ENCODE measurements around the gene DSC3. TPM values are rescaled to one million over a fixed set of nuclear protein-coding genes. Genes with fewer than 3 reads are reported as not detected.
"Not testable (repeated sequence)": the region's sequence is repeated elsewhere in the genome, so short reads cannot be mapped to it uniquely, and the experiment has no call there.

The DSC3 gene
- total RNA-seq, 1 experiment from 2014 or later: 4.5 TPM

GRCh38 chr18:30985753-30986152, 56.8 kb downstream of the DSC3 start:
- Histone ChIP-seq H3K4me3 (ENCODE audit: low read depth, low read length) (no peak overlapping the region), H3K36me3 (ENCODE audit: control insufficient read depth, insufficient read depth, low read length) (no peaks in the 10 kb centered on the region), H3K9me3 (no peaks in the 10 kb centered on the region), H3K27me3 (replicated peaks; ENCODE audit: control insufficient read depth, insufficient read depth, low read length) (no peaks in the 10 kb centered on the region), H3K4me1 (no peaks in the 10 kb centered on the region)
- Mint-ChIP-seq H3K4me1 (ENCODE audit: low read depth, unreplicated experiment) (no peaks in the 10 kb centered on the region), H3K36me3 (ENCODE audit: insufficient read depth, unreplicated experiment) (no peaks in the 10 kb centered on the region), H3K4me3 (ENCODE audit: unreplicated experiment) (no peak overlapping the region), H3K27ac (ENCODE audit: unreplicated experiment) (no peak overlapping the region), H3K27me3 (ENCODE audit: insufficient read depth, unreplicated experiment) (no peaks in the 10 kb centered on the region), H3K9me3 (ENCODE audit: unreplicated experiment) (no peaks in the 10 kb centered on the region)
- intact Hi-C loops (cut with micrococcal nuclease; ENCODE audit: unreplicated experiment): no loop called here
- BruUV-seq (replicated peaks): no TSS peak
- no peak for DNase-seq
- POLR2A ChIA-PET: no interaction called here
- CTCF ChIA-PET: no interaction called here
- TF ChIP-seq CTCF (IDR thresholded peaks at IDR 0.05; ENCODE audit: insufficient read depth in 1 of 2, low read depth in 1 of 2, low read length in 1 of 2, severe bottlenecking in 1 of 2, unreplicated experiment in 1 of 2): no peak

DNA sequence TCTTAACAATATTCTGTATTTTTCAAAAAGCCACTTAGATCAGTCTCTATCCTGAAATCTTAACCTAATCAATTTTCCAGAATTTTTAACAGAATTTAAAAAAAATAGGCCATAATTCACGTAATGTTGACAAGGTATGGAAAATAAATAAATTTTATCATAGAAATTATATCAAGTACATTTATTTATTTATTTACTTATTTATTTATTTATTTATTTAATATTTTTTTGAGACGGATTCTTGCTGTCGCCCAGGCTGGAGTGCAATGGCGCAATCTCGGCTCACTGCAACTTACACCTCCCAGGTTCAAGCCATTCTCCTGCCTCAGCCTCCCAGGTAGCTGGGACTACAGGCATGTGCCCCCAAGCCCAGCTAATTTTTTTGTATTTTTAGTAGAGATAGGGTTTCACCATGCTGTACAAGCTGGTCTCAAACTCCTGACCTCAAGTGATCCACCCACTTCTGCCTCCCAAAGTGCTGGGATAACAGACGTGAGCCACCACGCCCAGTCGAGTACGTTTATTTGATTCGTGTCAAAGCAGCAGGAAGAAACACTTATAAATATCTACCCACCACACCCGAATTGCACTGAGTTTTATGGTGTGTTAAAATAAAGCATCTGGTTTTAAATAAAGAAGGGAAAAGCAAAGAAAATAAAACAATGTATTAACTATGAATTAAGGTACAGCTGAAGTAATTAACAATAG, 60.1 kb downstream of the DSC3 start:
- H3K36me3 Mint-ChIP-seq (ENCODE audit: insufficient read depth, unreplicated experiment): no peaks in the 10 kb centered on the region
- no peaks in the 10 kb centered on the region for H3K4me1 Mint-ChIP-seq (ENCODE audit: low read depth, unreplicated experiment)
- intact Hi-C loops (cut with micrococcal nuclease; ENCODE audit: unreplicated experiment): no loop called here
- no peak for DNase-seq
- H3K27me3 Mint-ChIP-seq (ENCODE audit: insufficient read depth, unreplicated experiment): no peaks in the 10 kb centered on the region
- H3K27ac Mint-ChIP-seq (ENCODE audit: unreplicated experiment): no peak overlapping the region
- POLR2A ChIA-PET: no interaction called here
- CTCF ChIA-PET: no interaction called here
- Histone ChIP-seq H3K9me3 (no peaks in the 10 kb centered on the region), H3K4me1 (no peaks in the 10 kb centered on the region), H3K4me3 (ENCODE audit: low read depth, low read length) (no peak overlapping the region), H3K36me3 (ENCODE audit: control insufficient read depth, insufficient read depth, low read length) (no peaks in the 10 kb centered on the region), H3K27me3 (replicated peaks; ENCODE audit: control insufficient read depth, insufficient read depth, low read length) (no peaks in the 10 kb centered on the region)
- no TSS peak for BruUV-seq (replicated peaks)
- no peaks in the 10 kb centered on the region for H3K9me3 Mint-ChIP-seq (ENCODE audit: unreplicated experiment)
- no peak overlapping the region for H3K4me3 Mint-ChIP-seq (ENCODE audit: unreplicated experiment)
- TF ChIP-seq CTCF (IDR thresholded peaks at IDR 0.05; ENCODE audit: insufficient read depth in 1 of 2, low read depth in 1 of 2, low read length in 1 of 2, severe bottlenecking in 1 of 2, unreplicated experiment in 1 of 2): no peak

DNA sequence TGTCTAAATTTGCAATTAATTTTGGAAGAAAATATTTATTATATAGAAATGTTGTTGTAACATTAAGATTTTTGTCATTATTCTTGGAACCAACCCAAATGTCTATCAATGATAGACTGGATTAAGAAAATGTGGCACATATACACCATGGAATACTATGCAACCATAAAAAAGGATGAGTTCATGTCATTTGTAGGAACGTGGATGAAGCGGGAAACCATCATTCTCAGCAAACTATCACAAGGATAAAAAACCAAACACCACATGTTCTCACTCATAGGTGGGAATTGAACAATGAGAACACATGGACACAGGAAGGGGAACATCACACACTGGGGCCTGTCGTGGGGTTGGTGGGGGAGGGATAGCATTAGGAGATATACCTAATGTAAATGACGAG, 64.5 kb downstream of the DSC3 start:
- H3K9me3 Mint-ChIP-seq (ENCODE audit: unreplicated experiment); H3K4me1 ChIP-seq; H3K4me3 ChIP-seq (ENCODE audit: low read depth, low read length); POLR2A ChIA-PET; H3K36me3 Mint-ChIP-seq (ENCODE audit: insufficient read depth, unreplicated experiment); H3K27ac Mint-ChIP-seq (ENCODE audit: unreplicated experiment); H3K4me1 Mint-ChIP-seq (ENCODE audit: low read depth, unreplicated experiment); BruUV-seq (replicated peaks); CTCF ChIA-PET; H3K27me3 ChIP-seq (replicated peaks; ENCODE audit: control insufficient read depth, insufficient read depth, low read length); DNase-seq; H3K9me3 ChIP-seq; H3K36me3 ChIP-seq (ENCODE audit: control insufficient read depth, insufficient read depth, low read length); H3K4me3 Mint-ChIP-seq (ENCODE audit: unreplicated experiment); H3K27me3 Mint-ChIP-seq (ENCODE audit: insufficient read depth, unreplicated experiment): not testable (repeated sequence)
- intact Hi-C loops (cut with micrococcal nuclease; ENCODE audit: unreplicated experiment): loop anchor here (10.0 kb wide), 1 partner anchor 577 kb away; no protein-coding TSS in a partner anchor

Data from Caco-2 (cell line).